GM12872 (cell line): ENCODE measurements around the gene PRIM2.

ENCODE experiments used
- CTCF ChIP-seq: IDR thresholded peaks from 3 replicates; pipeline ENCODE4 v1.5.1; 2011; ENCODE audit warnings: low read depth, mild to moderate bottlenecking, low read length, moderate library complexity; ENCODE audit not compliant: insufficient read depth

Gene PRIM2

GRCh38 chr6:57313711-57314471 is 3.5 kb upstream of the PRIM2 start:
- no peak for TF ChIP-seq CTCF

GRCh38 chr6:57315111-57315510 is 2.3 kb upstream of the PRIM2 start:
- no peak for TF ChIP-seq CTCF

- TF ChIP-seq CTCF = no peak
Measured at GRCh38 chr6:57315851-57316250, 1.6 kb upstream of the PRIM2 start.

GRCh38 chr6:57316581-57317059 is 810 bp upstream of the PRIM2 start:
- peak; percentile 79 for TF ChIP-seq CTCF

- peak; percentile 26; the same call in 1 of the 3 replicates for TF ChIP-seq CTCF
Measured at GRCh38 chr6:57324538-57324937, 7.1 kb downstream of the PRIM2 start.

GRCh38 chr6:57327311-57327710 is 9.9 kb downstream of the PRIM2 start:
- no peak for TF ChIP-seq CTCF

GRCh38 chr6:57328074-57328473 is 10.6 kb downstream of the PRIM2 start:
- no peak for TF ChIP-seq CTCF
